RWPE1 (cell line): Measurements from ENCODE around the gene BLOC1S5.
A peak's percentile ranks its signal among the peaks of the same experiment; 100 is the strongest.

Experiments used
- CTCF ChIA-PET: fragments of 350-600 bp; sonication (Branson Sonifier 250); formaldehyde crosslinking; extraction: SDS; loops from one replicate; lab custom pipeline; 2021; lab: Yijun Ruan, JAX
- POLR2A ChIA-PET: fragments of 400-600 bp; formaldehyde crosslinking; extraction: SDS; loops from one replicate; lab custom pipeline; 2020; ENCODE audit warnings: antibody characterized with exemption; ENCODE audit not compliant: low non-redundant PET; lab: Yijun Ruan, JAX
- DNase-seq: peaks from one replicate; pipeline ENCODE4 v3.0.0; 2012; ENCODE audit warnings: low spot score
- H3K27ac ChIP-seq: fragments of 450-650 bp; 2 replicates; pipeline ENCODE4 v1.5.1; 2017
- TF ChIP-seq, protein P1 (sequence below): fragments of 450-650 bp; conservative IDR thresholded peaks from 2 replicates; pipeline ENCODE4 v1.5.1; 2017; ENCODE audit warnings: low read depth, mild to moderate bottlenecking

The BLOC1S5 gene

GRCh38 chr6:8088886-8089285, 24.7 kb upstream of the BLOC1S5 start:
- TF ChIP-seq, protein P1, sequence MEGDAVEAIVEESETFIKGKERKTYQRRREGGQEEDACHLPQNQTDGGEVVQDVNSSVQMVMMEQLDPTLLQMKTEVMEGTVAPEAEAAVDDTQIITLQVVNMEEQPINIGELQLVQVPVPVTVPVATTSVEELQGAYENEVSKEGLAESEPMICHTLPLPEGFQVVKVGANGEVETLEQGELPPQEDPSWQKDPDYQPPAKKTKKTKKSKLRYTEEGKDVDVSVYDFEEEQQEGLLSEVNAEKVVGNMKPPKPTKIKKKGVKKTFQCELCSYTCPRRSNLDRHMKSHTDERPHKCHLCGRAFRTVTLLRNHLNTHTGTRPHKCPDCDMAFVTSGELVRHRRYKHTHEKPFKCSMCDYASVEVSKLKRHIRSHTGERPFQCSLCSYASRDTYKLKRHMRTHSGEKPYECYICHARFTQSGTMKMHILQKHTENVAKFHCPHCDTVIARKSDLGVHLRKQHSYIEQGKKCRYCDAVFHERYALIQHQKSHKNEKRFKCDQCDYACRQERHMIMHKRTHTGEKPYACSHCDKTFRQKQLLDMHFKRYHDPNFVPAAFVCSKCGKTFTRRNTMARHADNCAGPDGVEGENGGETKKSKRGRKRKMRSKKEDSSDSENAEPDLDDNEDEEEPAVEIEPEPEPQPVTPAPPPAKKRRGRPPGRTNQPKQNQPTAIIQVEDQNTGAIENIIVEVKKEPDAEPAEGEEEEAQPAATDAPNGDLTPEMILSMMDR: no peak
- no peak for DNase-seq
- H3K27ac ChIP-seq: no peak overlapping the region
- CTCF ChIA-PET: no interaction called here
- POLR2A ChIA-PET: no interaction called here

- DNase-seq: no peak
- ChIA-PET POLR2A (no interaction called here), CTCF (interaction anchor here (0.7 kb wide), 1 partner anchor 128 kb away, joined by 3 read pairs; no protein-coding TSS in a partner anchor)
- H3K27ac ChIP-seq: no peak overlapping the region
- TF ChIP-seq, protein P1: no peak
These were observed 23.9 kb upstream of the BLOC1S5 start for GRCh38 chr6:8087870-8088754.

- CTCF ChIA-PET: no interaction called here
- POLR2A ChIA-PET: no interaction called here
- H3K27ac ChIP-seq: 0 out of 2 replicates have a peak overlapping the region, but pooled peaks have one; percentile 8
- TF ChIP-seq, protein P1: no peak
- no peak for DNase-seq
These were observed 22.6 kb upstream of the BLOC1S5 start for GRCh38 chr6:8086755-8087306.

- CTCF ChIA-PET: interaction anchor here (0.5 to 0.7 kb wide), 2 partner anchors 119 to 364 kb away, joined by 4 read pairs; no protein-coding TSS in a partner anchor
- DNase-seq: no peak
These were observed 20.9 kb upstream of the BLOC1S5 start for GRCh38 chr6:8085053-8085511.

DNA sequence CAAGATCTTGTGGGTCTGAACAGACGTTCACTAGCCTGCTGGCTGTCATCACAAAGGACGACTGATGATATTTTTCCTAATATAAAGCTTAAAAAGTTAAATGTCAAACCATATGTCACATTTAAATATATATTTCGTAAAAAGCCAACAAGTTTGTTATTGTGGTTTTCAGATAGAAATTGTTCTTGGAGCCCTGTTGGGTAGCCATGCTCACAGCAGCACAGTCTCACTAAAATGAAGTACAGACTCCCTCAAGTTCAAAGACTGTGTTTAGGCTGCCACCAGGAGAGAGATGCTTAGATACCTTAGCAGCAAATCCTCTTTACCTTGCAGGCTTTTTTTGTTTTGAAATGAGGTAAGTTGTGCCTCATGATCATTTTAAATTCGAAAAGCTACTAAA, 20.4 kb upstream of the BLOC1S5 start:
- CTCF ChIA-PET: interaction anchor here (0.5 to 0.7 kb wide), 2 partner anchors 119 to 363 kb away, joined by 4 read pairs; no protein-coding TSS in a partner anchor
- no peak overlapping the region for H3K27ac ChIP-seq
- TF ChIP-seq, protein P1: no peak
- no peak for DNase-seq
- POLR2A ChIA-PET: no interaction called here

More at GRCh38 chr6:8085053-8085511, 20.9 kb upstream of the BLOC1S5 start:
- TF ChIP-seq, protein P1: no peak
- POLR2A ChIA-PET: no interaction called here
- H3K27ac ChIP-seq: peak overlapping the region; percentile 64
